Prostate gland (tissue), 2 donors: Measurements from ENCODE around the gene SPAG9.

Experiments used
- POLR2A ChIP-seq: fragments of 450-650 bp; IDR thresholded peaks from one replicate; pipeline ENCODE4 v1.6.1; 2016; ENCODE audit warnings: antibody characterized with exemption, mild to moderate bottlenecking
- POLR2AphosphoS5 ChIP-seq: sonication (generic); formaldehyde crosslinking; IDR thresholded peaks from one replicate; pipeline ENCODE4 v1.6.1; 2017; ENCODE audit warnings: antibody characterized with exemption
- TF ChIP-seq, protein P1 (sequence below), 4 experiments: fragments of 200-600 bp in 2 of 4; fragments of 450-650 bp in 2 of 4; sonication (generic) in 2 of 4; IDR thresholded peaks; 1 replicate in 3 of 4; 2 replicates in 1 of 4; pipeline ENCODE4 v1.5.1; 2016 to 2019; ENCODE audit warnings: antibody characterized with exemption in 4 of 4, mild to moderate bottlenecking in 2 of 4, moderate library complexity in 2 of 4

GRCh38 chr17:50963139-50963538 lies 157.5 kb downstream of the SPAG9 start:
- TF ChIP-seq POLR2AphosphoS5, result no peak
- TF ChIP-seq, protein P1, sequence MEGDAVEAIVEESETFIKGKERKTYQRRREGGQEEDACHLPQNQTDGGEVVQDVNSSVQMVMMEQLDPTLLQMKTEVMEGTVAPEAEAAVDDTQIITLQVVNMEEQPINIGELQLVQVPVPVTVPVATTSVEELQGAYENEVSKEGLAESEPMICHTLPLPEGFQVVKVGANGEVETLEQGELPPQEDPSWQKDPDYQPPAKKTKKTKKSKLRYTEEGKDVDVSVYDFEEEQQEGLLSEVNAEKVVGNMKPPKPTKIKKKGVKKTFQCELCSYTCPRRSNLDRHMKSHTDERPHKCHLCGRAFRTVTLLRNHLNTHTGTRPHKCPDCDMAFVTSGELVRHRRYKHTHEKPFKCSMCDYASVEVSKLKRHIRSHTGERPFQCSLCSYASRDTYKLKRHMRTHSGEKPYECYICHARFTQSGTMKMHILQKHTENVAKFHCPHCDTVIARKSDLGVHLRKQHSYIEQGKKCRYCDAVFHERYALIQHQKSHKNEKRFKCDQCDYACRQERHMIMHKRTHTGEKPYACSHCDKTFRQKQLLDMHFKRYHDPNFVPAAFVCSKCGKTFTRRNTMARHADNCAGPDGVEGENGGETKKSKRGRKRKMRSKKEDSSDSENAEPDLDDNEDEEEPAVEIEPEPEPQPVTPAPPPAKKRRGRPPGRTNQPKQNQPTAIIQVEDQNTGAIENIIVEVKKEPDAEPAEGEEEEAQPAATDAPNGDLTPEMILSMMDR (IDR thresholded peaks at IDR 0.05), result no peak
- no peak for TF ChIP-seq POLR2A
